T-helper 17 cell (primary cell): ENCODE measurements around the gene ANKRD49. TPM values are rescaled to one million over a fixed set of nuclear protein-coding genes. Genes with fewer than 3 reads are reported as not detected.
"Not testable (repeated sequence)": the region's sequence is repeated elsewhere in the genome, so short reads cannot be mapped to it uniquely, and the experiment has no call there.

Experiments used
- ATAC-seq: fragments of 150-1000 bp; cut with Tn5 transposase; 2 replicates; pipeline ENCODE4 v1.10.0; 2021; ENCODE audit warnings: mild to moderate bottlenecking, moderate library complexity
- DNase-seq, 3 donors: peaks; one replicate each; pipeline versions ENCODE4 v3.0.0 to v3.0.0-alpha.2; 2020 to 2021
- H3K9me3 ChIP-seq: one replicate; pipeline ENCODE4 v1.7.0; 2013; ENCODE audit warnings: low read length, mild to moderate bottlenecking; ENCODE audit not compliant: control insufficient read depth, poor library complexity, severe bottlenecking
- H3K27ac Mint-ChIP-seq: one replicate; pipeline ENCODE4 v1.8.0; 2022; ENCODE audit warnings: mild to moderate bottlenecking, moderate library complexity, mixed read lengths
- H3K27me3 Mint-ChIP-seq: one replicate; pipeline ENCODE4 v1.8.0; 2022; ENCODE audit warnings: mixed read lengths
- H3K36me3 Mint-ChIP-seq: one replicate; pipeline ENCODE4 v1.8.0; 2022; ENCODE audit warnings: low read depth, mixed read lengths
- H3K4me1 Mint-ChIP-seq: one replicate; pipeline ENCODE4 v1.8.0; 2022; ENCODE audit warnings: mild to moderate bottlenecking, mixed read lengths
- H3K4me3 Mint-ChIP-seq: one replicate; pipeline ENCODE4 v1.8.0; 2022; ENCODE audit warnings: mild to moderate bottlenecking, moderate library complexity, mixed read lengths
- total RNA-seq, 4 donors: library from RNA in 2 of 4; stranded (reverse) in 2 of 4; gene quantifications; one replicate each; pipeline ENCODE4 v1.2.3 and lab custom pipeline; 2022 to 2026

Gene ANKRD49
- total RNA-seq, 2 donors from 2014 or later: 27.4 to 38.1 TPM

DNA sequence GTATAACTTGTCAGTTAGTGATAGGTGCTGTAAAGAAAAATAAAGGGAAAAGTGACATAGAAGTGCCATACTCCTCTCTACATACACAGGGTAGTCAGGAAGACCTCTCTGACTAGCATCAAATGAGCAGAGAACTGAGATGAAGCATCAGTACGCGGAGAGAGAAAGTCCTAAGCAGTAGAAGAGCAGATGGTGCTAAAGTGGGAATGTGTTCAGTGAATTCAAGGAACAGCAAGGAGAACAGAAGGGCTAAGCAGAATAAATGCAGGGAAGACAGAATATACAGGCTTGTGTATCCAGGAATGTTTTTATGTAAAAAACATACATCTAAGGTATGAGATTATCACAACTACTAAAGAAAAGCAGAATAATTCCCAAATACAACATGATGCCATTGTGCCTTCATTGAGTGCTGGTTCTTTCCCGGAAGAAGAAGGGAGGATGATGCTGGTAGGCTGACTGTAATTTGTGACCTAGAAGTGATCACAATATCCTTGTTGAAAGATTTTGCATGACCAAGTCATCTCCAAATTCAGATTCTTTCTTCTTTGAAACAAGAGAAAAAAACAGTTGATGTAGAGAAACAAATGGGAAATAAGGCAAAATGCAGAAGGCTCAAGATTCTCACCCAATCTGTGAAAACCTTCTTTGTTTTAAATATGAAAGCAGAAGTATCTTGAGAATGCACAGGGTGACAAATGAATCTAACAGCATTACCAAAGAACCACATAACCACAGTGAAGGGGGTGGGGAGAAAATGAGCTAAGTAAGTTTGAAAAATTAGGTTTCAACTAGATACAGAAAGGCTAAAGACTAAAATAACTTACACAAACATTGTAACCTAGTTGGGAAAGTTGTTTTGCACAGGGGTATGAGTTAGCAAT, 20.6 kb upstream of the ANKRD49 start:
- Mint-ChIP-seq H3K27ac (no peak overlapping the region), H3K4me3 (no peak overlapping the region)
- ATAC-seq: peak; percentile 32

DNA sequence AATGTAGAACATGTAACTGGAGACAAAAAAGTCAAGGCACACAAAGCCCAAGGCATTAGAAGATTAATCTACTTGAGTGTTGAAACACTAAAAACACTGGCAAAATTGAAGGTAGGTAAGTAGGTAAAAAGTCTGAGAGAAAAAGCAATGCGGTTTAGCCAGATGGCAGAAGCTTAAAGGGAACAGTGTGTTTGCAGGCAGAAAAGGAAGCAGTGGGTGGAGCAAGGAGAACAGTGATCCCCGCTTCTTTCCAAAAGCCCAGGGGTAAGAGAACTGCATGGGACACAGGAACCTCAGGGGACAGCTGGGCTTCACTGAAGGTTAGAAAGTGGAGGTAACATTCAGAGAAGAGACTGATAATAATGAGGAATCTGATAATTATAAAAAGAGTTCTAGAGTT, 16.2 kb upstream of the ANKRD49 start:
- DNase-seq: no peak
- Mint-ChIP-seq H3K27ac (peak overlapping the region; percentile 29), H3K36me3 (peaks cover 24% of the 10 kb centered on the region), H3K27me3 (no peaks in the 10 kb centered on the region), H3K4me3 (no peak overlapping the region), H3K4me1 (peaks cover 18% of the 10 kb centered on the region)
- no peak for ATAC-seq
- H3K9me3 ChIP-seq: no peaks in the 10 kb centered on the region

More for the DNA sequence above, 20.6 kb upstream of the ANKRD49 start:
- peaks cover 18% of the 10 kb centered on the region for H3K36me3 Mint-ChIP-seq
- no peaks in the 10 kb centered on the region for H3K9me3 ChIP-seq
- H3K27me3 Mint-ChIP-seq: no peaks in the 10 kb centered on the region
- DNase-seq: no peak
- H3K4me1 Mint-ChIP-seq: peaks cover 16% of the 10 kb centered on the region

DNA sequence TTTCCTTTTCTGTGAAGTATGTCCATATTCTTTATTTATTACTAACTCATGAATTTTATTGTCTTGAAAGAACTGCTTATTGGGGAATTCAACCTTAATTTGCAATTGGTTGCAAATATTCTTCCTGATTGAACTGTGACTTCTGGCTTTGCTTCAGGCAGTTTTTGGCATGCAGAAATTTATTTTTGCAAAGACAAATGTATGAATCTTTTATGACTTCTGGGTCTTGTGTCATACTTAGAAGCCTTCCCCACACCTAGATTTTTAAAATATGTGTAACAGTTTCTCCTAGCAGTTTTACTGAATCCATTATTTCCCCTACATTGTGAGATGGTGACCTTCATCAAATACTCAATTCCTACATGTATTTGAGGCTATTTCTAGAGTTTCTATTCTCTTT, 12.4 kb upstream of the ANKRD49 start:
- H3K27me3 Mint-ChIP-seq: no peaks in the 10 kb centered on the region
- H3K27ac Mint-ChIP-seq: no peak overlapping the region
- no peak for ATAC-seq
- H3K4me3 Mint-ChIP-seq: no peak overlapping the region
- peaks cover 9% of the 10 kb centered on the region for H3K4me1 Mint-ChIP-seq
- peaks cover 21% of the 10 kb centered on the region for H3K36me3 Mint-ChIP-seq
- no peaks in the 10 kb centered on the region for H3K9me3 ChIP-seq
- no peak for DNase-seq

DNA sequence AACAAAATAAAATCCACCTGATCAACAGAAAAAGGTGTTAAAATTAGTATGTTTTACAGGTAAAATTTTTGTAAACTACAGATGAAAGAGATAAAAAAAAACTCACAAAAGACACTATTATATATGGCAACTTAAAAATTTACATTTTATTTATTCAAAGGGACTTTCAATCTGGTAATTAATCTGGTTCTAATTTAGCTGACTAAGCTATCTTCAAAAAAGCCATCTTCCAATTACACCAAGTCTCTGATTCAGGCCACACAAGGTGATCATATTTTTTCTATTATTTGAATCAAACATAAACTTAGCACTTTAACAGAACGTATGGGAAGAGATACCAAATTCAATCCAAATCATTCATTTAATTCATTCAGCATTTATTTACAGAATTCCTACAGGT, 7.7 kb upstream of the ANKRD49 start:
- ATAC-seq: no peak
- H3K9me3 ChIP-seq: no peaks in the 10 kb centered on the region
- peaks cover 31% of the 10 kb centered on the region for H3K36me3 Mint-ChIP-seq
- no peak overlapping the region for H3K4me3 Mint-ChIP-seq
- no peaks in the 10 kb centered on the region for H3K27me3 Mint-ChIP-seq
- no peak for DNase-seq
- H3K27ac Mint-ChIP-seq: no peak overlapping the region
- H3K4me1 Mint-ChIP-seq: peaks cover 20% of the 10 kb centered on the region

DNA sequence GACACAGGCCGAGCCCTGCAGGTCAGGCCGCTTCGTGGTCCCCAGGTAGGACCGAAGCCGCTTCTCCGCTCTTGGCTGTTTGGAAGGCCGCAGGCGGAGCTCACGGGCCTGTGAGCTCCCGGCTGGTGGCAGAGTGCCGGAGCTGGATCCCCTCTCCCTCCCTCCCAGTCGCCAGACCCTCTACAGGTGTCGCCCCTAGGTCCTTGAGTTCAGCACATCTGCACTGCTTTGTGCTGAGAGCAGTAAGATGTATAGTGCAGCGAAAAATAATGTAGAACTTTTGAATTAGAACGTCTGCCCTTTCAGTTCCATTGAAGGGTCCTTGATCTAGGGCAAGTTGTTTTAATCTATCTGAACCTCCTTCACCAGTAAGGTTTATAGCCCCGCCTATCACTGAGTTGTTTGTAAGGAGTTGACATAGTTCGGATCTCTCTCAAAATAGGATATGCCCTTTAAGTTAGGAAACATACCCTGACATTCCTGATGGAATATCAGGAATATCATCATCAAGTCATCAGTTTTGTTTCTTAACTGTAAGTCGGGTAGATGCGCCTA, 419 bp downstream of the ANKRD49 start:
- Mint-ChIP-seq H3K27me3 (no peaks in the 10 kb centered on the region), H3K27ac (peak overlapping the region; percentile 97), H3K4me1 (peaks cover 25% of the 10 kb centered on the region), H3K4me3 (peak overlapping the region; percentile 92), H3K36me3 (peaks cover 13% of the 10 kb centered on the region)
- ATAC-seq (peak; percentile 66), DNase-seq (no peak)
- no peaks in the 10 kb centered on the region for H3K9me3 ChIP-seq

GRCh38 chr11:94500181-94500580, 6.4 kb downstream of the ANKRD49 start:
- H3K36me3 Mint-ChIP-seq: peaks cover 8% of the 10 kb centered on the region
- no peaks in the 10 kb centered on the region for H3K27me3 Mint-ChIP-seq
- H3K27ac Mint-ChIP-seq: no peak overlapping the region
- no peaks in the 10 kb centered on the region for H3K9me3 ChIP-seq
- ATAC-seq (no peak), DNase-seq (no peak)
- no peak overlapping the region for H3K4me3 Mint-ChIP-seq
- H3K4me1 Mint-ChIP-seq: peaks cover 8% of the 10 kb centered on the region

DNA sequence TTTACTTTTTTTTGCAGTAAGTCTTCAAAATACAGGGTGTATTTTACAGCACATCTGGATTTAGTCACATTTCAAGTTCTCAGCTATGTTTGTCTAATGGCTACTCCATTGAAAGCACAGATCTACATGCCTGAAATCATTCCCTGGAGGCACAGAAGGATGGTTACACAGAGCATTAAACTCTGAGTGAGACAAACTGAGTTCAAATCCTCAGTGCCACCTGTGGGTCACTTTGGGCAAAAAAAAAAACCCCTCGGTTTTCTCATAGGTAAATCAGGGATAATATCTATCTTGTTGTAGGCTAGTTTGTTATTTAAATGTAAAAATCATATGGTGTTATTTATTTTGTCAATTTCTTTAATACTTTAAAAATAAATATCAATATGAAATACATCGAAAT, 7.7 kb downstream of the ANKRD49 start:
- peaks cover 5% of the 10 kb centered on the region for H3K4me1 Mint-ChIP-seq
- DNase-seq (no peak), ATAC-seq (no peak)
- H3K27me3 Mint-ChIP-seq: no peaks in the 10 kb centered on the region
- no peaks in the 10 kb centered on the region for H3K9me3 ChIP-seq
- no peak overlapping the region for H3K27ac Mint-ChIP-seq
- peaks cover 8% of the 10 kb centered on the region for H3K36me3 Mint-ChIP-seq
- H3K4me3 Mint-ChIP-seq: no peak overlapping the region

- Mint-ChIP-seq H3K36me3 (peaks cover 2% of the 10 kb centered on the region), H3K4me3 (no peak overlapping the region), H3K27ac (no peak overlapping the region), H3K27me3 (no peaks in the 10 kb centered on the region), H3K4me1 (no peaks in the 10 kb centered on the region)
- no peak for DNase-seq
- H3K9me3 ChIP-seq: no peaks in the 10 kb centered on the region
- ATAC-seq: peak; percentile 65
Observed at GRCh38 chr11:94504689-94505293, 11.0 kb downstream of the ANKRD49 start.

- ATAC-seq, H3K9me3 ChIP-seq, H3K4me1 Mint-ChIP-seq, H3K36me3 Mint-ChIP-seq, H3K27ac Mint-ChIP-seq, DNase-seq, H3K4me3 Mint-ChIP-seq: not testable (repeated sequence)
- H3K27me3 Mint-ChIP-seq: peaks cover 11% of the 10 kb centered on the region
Observed at GRCh38 chr11:94506513-94506912, 12.7 kb downstream of the ANKRD49 start.

GRCh38 chr11:94507485-94507884, 13.7 kb downstream of the ANKRD49 start:
- ATAC-seq: no peak
- no peak for DNase-seq
- Mint-ChIP-seq H3K27me3 (peaks cover 19% of the 10 kb centered on the region), H3K4me1 (peaks cover 7% of the 10 kb centered on the region), H3K4me3 (no peak overlapping the region), H3K36me3 (no peaks in the 10 kb centered on the region), H3K27ac (no peak overlapping the region)
- no peaks in the 10 kb centered on the region for H3K9me3 ChIP-seq

GRCh38 chr11:94511932-94512781, 18.4 kb downstream of the ANKRD49 start, which contains the start of gene C11orf97:
Gene C11orf97 (plus strand): TSS chr11:94512461. CDS start chr11:94512529, 68 bp downstream.
- H3K27ac Mint-ChIP-seq: peak within 1 kb of the TSS; percentile 74

DNA sequence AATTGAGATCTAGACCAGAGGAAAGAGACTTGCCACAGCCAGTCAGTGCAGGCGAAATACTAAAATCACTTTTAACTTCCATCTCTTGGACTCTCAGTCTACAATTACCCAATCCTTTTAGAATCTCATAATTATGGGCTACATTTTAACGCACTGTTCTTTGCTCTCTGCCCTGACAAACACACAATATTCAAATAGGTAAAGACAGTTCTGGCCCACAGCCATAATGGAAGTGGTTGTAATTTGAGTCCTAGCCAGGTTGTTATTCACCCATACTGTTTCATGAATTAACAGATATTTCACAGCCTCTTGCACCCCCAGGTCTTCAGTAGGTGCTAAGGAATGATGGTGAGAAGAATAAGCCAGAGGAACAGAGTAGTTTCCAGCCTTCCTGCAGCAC, 19.3 kb downstream of the ANKRD49 start:
- Mint-ChIP-seq H3K4me3 (no peak overlapping the region), H3K27me3 (peaks cover 34% of the 10 kb centered on the region), H3K36me3 (no peaks in the 10 kb centered on the region), H3K4me1 (peaks cover 9% of the 10 kb centered on the region), H3K27ac (no peak overlapping the region)
- ATAC-seq: no peak
- DNase-seq: no peak
- H3K9me3 ChIP-seq: no peaks in the 10 kb centered on the region

More at GRCh38 chr11:94511932-94512781, 18.4 kb downstream of the ANKRD49 start, which contains the start of gene C11orf97:
- Mint-ChIP-seq H3K27me3 (peaks cover 34% of the 10 kb centered on the region), H3K36me3 (no peaks in the 10 kb centered on the region), H3K4me1 (peaks cover 9% of the 10 kb centered on the region), H3K4me3 (peak within 1 kb of the TSS; percentile 82)
- H3K9me3 ChIP-seq: no peaks in the 10 kb centered on the region
- DNase-seq (peak; percentile 9 to 34 (median 14)), ATAC-seq (peak; percentile 91)

GRCh38 chr11:94515398-94515797, 21.6 kb downstream of the ANKRD49 start:
- H3K36me3 Mint-ChIP-seq: no peaks in the 10 kb centered on the region
- H3K27ac Mint-ChIP-seq: no peak overlapping the region
- ATAC-seq (no peak), DNase-seq (no peak)
- peaks cover 9% of the 10 kb centered on the region for H3K4me1 Mint-ChIP-seq
- no peak overlapping the region for H3K4me3 Mint-ChIP-seq
- H3K9me3 ChIP-seq: no peaks in the 10 kb centered on the region
- peaks cover 33% of the 10 kb centered on the region for H3K27me3 Mint-ChIP-seq
